GM12892 (cell line): ENCODE results near the gene SLC25A13.

Experiments used
- POLR2A ChIP-seq: IDR thresholded peaks from 2 replicates; pipeline ENCODE4 v1.6.1; 2011; ENCODE audit warnings: low read depth, low read length, control low read depth
- POLR2AphosphoS5 ChIP-seq: IDR thresholded peaks from 2 replicates; pipeline ENCODE4 v1.6.1; 2011; ENCODE audit warnings: low read depth, low read length, control low read depth
- TAF1 ChIP-seq: IDR thresholded peaks from 2 replicates; pipeline ENCODE4 v1.6.1; 2011; ENCODE audit warnings: low read depth, mild to moderate bottlenecking, control low read depth, low read length, borderline replicate concordance

GRCh38 chr7:96187735-96188134 is 134.2 kb downstream of the SLC25A13 start:
- no peak for TF ChIP-seq POLR2A
- TF ChIP-seq POLR2AphosphoS5, result no peak
- TF ChIP-seq TAF1, result no peak
